Fibroblast of lung (primary cell): ENCODE results near the gene CHI3L1. TPM values are rescaled to one million over a fixed set of nuclear protein-coding genes. Genes with fewer than 3 reads are reported as not detected.

ENCODE experiments used
- DNase-seq, 2 donors: peaks; one replicate each; pipeline versions ENCODE4 v3.0.0 to v3.0.0-alpha.2; 2010; ENCODE audit warnings: low read depth in 2 of 2
- H2AFZ ChIP-seq: 2 replicates; pipeline ENCODE4 v1.5.1; 2012; ENCODE audit warnings: low read length, control low read depth, inconsistent platforms
- H3K27ac ChIP-seq: 2 replicates; pipeline ENCODE4 v1.5.1; 2011; ENCODE audit warnings: low read length, control low read depth; ENCODE audit not compliant: insufficient read depth
- H3K27me3 ChIP-seq: 2 replicates; pipeline ENCODE4 v1.5.1; 2011; ENCODE audit warnings: mild to moderate bottlenecking, low read length; ENCODE audit not compliant: control insufficient read depth, insufficient read depth
- H3K36me3 ChIP-seq: 2 replicates; pipeline ENCODE4 v1.5.1; 2011; ENCODE audit warnings: low read length; ENCODE audit not compliant: control insufficient read depth, insufficient read depth
- H3K4me1 ChIP-seq: 2 replicates; pipeline ENCODE4 v1.5.1; 2011; ENCODE audit warnings: low read length; ENCODE audit not compliant: control insufficient read depth, insufficient read depth; ENCODE audit errors: extremely low read depth
- H3K4me2 ChIP-seq: 2 replicates; pipeline ENCODE4 v1.5.1; 2011; ENCODE audit warnings: low read length, control low read depth; ENCODE audit not compliant: insufficient read depth; ENCODE audit errors: extremely low read depth
- H3K4me3 ChIP-seq, 4 experiments: fragments of 200-600 bp in 1 of 4; sonication (generic) in 1 of 4; replicated peaks in 1 of 4; 2 replicates each; pipeline ENCODE4 v1.5.1; 2011 to 2016; ENCODE audit warnings: low read length in 4 of 4, low read depth in 3 of 4, mild to moderate bottlenecking in 3 of 4, control low read depth in 2 of 4, inconsistent platforms in 1 of 4, mixed read lengths in 1 of 4; ENCODE audit not compliant: insufficient read depth in 1 of 4; ENCODE audit errors: control extremely low read depth in 1 of 4
- H3K79me2 ChIP-seq: 2 replicates; pipeline ENCODE4 v1.5.1; 2012; ENCODE audit warnings: mild to moderate bottlenecking, low read length, inconsistent platforms; ENCODE audit not compliant: control insufficient read depth, insufficient read depth
- H3K9ac ChIP-seq: 2 replicates; pipeline ENCODE4 v1.5.1; 2011; ENCODE audit warnings: mild to moderate bottlenecking, low read length, control low read depth; ENCODE audit not compliant: insufficient read depth
- H3K9me3 ChIP-seq: 2 replicates; pipeline ENCODE4 v1.5.1; 2012; ENCODE audit warnings: low read depth, low read length; ENCODE audit not compliant: control insufficient read depth, insufficient read depth
- H4K20me1 ChIP-seq: 2 replicates; pipeline ENCODE4 v1.5.1; 2011; ENCODE audit warnings: low read length; ENCODE audit not compliant: control insufficient read depth, insufficient read depth; ENCODE audit errors: extremely low read depth
- EZH2 ChIP-seq: IDR thresholded peaks from 2 replicates; pipeline ENCODE4 v1.5.1; 2012; ENCODE audit warnings: low read length, control low read depth, mild to moderate bottlenecking; ENCODE audit errors: missing control alignments
- polyA plus RNA-seq, 2 donors: library from polyadenylated mRNA; depleted of rRNA in 1 of 2; stranded (reverse) in 1 of 2; unstranded in 1 of 2; fragments of >200 nt; gene quantifications; 2 replicates each; pipeline ENCODE4 v1.2.1, GENCODE V29; 2011 to 2012; ENCODE audit warnings: missing spikeins in 1 of 2
- total RNA-seq: library from RNA; depleted of rRNA; stranded (reverse); fragments of >200 nt; gene quantifications from 2 replicates; pipeline ENCODE4 v1.2.1, GENCODE V29; 2014
- TF ChIP-seq, protein P1 (sequence below), 2 donors: IDR thresholded peaks in 1 of 2; conservative IDR thresholded peaks in 1 of 2; 1 replicate in 1 of 2; 2 replicates in 1 of 2; pipeline ENCODE4 v1.5.1; 2011 to 2012; ENCODE audit warnings: low read length in 2 of 2, control low read depth in 1 of 2, inconsistent platforms in 1 of 2, low read depth in 1 of 2, mild to moderate bottlenecking in 1 of 2

The CHI3L1 gene
- total and polyA plus RNA-seq, 2 donors (not counting 1 experiment from before 2014, with no cell fraction given), result 3.0 to 42.8 TPM

DNA sequence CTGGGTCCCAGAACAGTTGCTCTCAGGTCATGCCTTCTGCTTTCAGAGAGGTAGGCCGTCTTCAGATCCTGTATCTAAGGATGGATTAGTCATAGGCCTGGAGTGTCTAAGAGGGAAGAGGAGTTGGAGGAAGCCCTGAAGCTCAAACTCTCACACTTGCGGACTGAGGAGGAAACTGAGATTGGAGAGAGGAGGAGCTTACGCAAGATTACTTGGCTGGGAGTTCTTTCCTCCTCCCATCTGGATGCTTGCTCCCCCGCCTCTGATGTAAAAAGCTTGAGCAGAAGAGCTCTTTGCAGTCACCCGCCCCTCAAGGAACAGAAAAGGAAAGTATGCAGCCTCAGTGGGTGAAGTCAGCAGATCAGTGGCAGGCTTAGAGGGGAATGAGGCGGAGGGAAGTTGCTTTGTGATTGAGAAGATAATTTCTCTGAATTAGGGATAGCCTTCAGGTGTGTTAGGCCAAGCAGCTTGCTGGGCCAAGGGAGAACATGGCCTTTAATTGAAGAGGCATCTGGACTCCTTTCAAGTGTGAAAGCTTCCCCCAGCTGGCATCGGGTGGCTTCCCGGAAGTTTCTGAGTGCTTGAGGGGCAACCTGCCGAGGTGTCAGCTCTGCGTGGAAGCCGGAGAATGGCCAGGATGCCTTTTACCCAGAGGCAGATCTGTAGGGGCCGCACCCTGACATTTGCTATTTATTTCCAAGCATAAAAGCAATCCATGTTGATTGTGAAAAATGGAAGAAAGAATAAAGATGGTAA, 52.4 kb downstream of the CHI3L1 start:
- no peaks in the 10 kb centered on the region for H3K27me3 ChIP-seq
- H3K4me3 ChIP-seq, result no peak overlapping the region
- H3K9ac ChIP-seq, result no peak overlapping the region
- no peak overlapping the region for H2AFZ ChIP-seq
- TF ChIP-seq EZH2, result no peak
- TF ChIP-seq, protein P1, sequence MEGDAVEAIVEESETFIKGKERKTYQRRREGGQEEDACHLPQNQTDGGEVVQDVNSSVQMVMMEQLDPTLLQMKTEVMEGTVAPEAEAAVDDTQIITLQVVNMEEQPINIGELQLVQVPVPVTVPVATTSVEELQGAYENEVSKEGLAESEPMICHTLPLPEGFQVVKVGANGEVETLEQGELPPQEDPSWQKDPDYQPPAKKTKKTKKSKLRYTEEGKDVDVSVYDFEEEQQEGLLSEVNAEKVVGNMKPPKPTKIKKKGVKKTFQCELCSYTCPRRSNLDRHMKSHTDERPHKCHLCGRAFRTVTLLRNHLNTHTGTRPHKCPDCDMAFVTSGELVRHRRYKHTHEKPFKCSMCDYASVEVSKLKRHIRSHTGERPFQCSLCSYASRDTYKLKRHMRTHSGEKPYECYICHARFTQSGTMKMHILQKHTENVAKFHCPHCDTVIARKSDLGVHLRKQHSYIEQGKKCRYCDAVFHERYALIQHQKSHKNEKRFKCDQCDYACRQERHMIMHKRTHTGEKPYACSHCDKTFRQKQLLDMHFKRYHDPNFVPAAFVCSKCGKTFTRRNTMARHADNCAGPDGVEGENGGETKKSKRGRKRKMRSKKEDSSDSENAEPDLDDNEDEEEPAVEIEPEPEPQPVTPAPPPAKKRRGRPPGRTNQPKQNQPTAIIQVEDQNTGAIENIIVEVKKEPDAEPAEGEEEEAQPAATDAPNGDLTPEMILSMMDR (conservative IDR thresholded peaks at IDR 0.05 in 1 of 2, IDR thresholded peaks at IDR 0.05 in 1 of 2; ENCODE audit: low read depth in 1 of 2, low read length in 2 of 2), result no peak
- peak in 1 of 2 donors; percentile 71 for DNase-seq
- no peaks in the 10 kb centered on the region for H3K4me1 ChIP-seq
- no peak overlapping the region for H3K4me2 ChIP-seq
- peaks cover 1% of the 10 kb centered on the region for H4K20me1 ChIP-seq
- no peaks in the 10 kb centered on the region for H3K36me3 ChIP-seq
- H3K27ac ChIP-seq, result no peak overlapping the region
- no peaks in the 10 kb centered on the region for H3K9me3 ChIP-seq
- no peaks in the 10 kb centered on the region for H3K79me2 ChIP-seq

DNA sequence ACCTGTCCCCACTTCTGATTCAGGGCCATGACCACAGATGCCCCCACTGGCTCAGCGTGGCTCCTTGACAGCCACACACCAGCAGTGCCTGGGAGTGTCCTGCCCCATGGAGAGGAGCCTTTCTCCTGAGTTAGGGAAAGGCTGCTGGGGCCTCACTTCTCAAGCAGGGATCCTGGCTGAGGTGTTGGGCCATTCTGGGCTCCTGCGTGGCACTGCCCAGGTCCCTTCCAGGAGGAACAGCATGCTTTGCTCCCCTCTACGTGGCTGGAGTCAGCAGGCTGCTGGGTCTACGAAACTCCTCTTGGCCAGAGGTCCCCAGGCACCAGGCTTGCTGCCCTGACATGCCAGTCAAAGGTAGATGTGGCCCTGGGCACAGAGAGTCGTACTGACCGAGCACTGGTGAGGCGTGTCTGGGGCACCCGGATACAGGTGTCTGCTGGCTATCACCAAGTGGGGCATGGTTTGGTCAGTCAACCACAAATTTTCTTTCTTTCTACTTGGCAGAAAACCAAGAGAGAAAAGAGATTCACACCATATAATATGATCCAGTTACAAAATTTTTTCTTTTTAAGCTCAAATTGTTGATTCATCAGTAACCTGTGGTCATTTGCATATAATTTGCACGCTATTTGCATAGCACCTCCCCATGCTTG, 54.8 kb downstream of the CHI3L1 start:
- Histone ChIP-seq H3K4me3 (no peak overlapping the region), H4K20me1 (peaks cover 1% of the 10 kb centered on the region), H3K36me3 (no peaks in the 10 kb centered on the region), H3K4me2 (no peak overlapping the region), H3K27me3 (peaks cover 5% of the 10 kb centered on the region), H3K79me2 (no peaks in the 10 kb centered on the region), H3K9me3 (no peaks in the 10 kb centered on the region), H3K4me1 (peaks cover 4% of the 10 kb centered on the region), H3K9ac (no peak overlapping the region), H2AFZ (no peak overlapping the region), H3K27ac (no peak overlapping the region)
- no peak for TF ChIP-seq EZH2
- TF ChIP-seq, protein P1 (conservative IDR thresholded peaks at IDR 0.05 in 1 of 2, IDR thresholded peaks at IDR 0.05 in 1 of 2; ENCODE audit: low read depth in 1 of 2, low read length in 2 of 2), result no peak
- DNase-seq, result no peak

DNA sequence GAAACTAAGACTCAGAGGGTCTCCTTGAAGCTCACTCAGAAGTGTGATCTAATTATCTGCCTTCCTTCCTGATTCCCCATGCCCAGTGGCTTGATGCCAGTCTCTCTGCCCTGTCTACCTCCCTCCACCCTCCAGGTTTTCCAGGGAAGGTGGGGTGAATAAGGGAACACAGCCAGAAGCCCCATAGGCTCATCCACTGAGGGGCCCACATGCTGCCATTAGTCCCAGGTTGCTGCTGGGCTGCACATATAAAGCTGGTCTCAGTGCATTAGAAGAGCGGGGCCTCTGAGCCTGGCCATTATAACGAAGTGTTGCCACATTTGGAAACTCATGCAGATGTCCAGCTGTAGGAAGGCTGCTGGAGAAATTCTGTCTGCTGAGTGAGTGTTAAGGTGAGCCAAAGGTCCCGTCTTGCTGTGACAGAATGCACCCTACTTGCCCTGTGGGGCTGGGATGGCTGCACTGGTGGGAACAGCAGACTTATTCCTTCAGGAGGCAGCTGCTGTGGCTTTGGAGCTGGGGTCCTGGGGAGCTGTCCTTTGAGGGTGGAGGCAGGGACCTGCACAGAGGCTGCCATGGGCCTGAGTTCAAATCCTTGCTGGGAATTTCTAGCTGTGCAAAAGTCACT, 56.0 kb downstream of the CHI3L1 start:
- Histone ChIP-seq H3K4me1 (peaks cover 4% of the 10 kb centered on the region), H3K27ac (no peak overlapping the region)

More for the DNA sequence above, 56.0 kb downstream of the CHI3L1 start:
- Histone ChIP-seq H3K9me3 (no peaks in the 10 kb centered on the region), H3K4me2 (no peak overlapping the region), H4K20me1 (peaks cover 1% of the 10 kb centered on the region), H3K79me2 (no peaks in the 10 kb centered on the region), H3K27me3 (peaks cover 11% of the 10 kb centered on the region), H2AFZ (no peak overlapping the region), H3K36me3 (no peaks in the 10 kb centered on the region), H3K9ac (no peak overlapping the region), H3K4me3 (no peak overlapping the region)
- DNase-seq, result no peak
- no peak for TF ChIP-seq EZH2
- TF ChIP-seq, protein P1 (conservative IDR thresholded peaks at IDR 0.05 in 1 of 2, IDR thresholded peaks at IDR 0.05 in 1 of 2; ENCODE audit: low read depth in 1 of 2, low read length in 2 of 2), result no peak
